Hepatocyte (in vitro differentiated cells): ENCODE results near the gene RPL35. TPM values are rescaled to one million over a fixed set of nuclear protein-coding genes. Genes with fewer than 3 reads are reported as not detected.

Experiments used
- DNase-seq: peaks from one replicate; pipeline ENCODE4 v3.0.0-alpha.2; 2016; ENCODE audit warnings: low spot score
- H2AFZ ChIP-seq: fragments of 200-600 bp; sonication (generic); 2 replicates; pipeline ENCODE4 v1.6.0; 2016; ENCODE audit warnings: antibody characterized with exemption, mild to moderate bottlenecking
- H3K27ac ChIP-seq: fragments of 200-600 bp; sonication (generic); 2 replicates; pipeline ENCODE4 v1.5.1; 2016; ENCODE audit warnings: mild to moderate bottlenecking
- H3K27me3 ChIP-seq: fragments of 200-600 bp; sonication (generic); 2 replicates; pipeline ENCODE4 v1.6.1; 2016
- H3K36me3 ChIP-seq: fragments of 200-600 bp; sonication (generic); replicated peaks from 2 replicates; pipeline ENCODE4 v1.5.1; 2016; ENCODE audit warnings: low read depth; ENCODE audit not compliant: insufficient read depth
- H3K4me1 ChIP-seq: fragments of 200-600 bp; sonication (generic); 2 replicates; pipeline ENCODE4 v1.5.1; 2016; ENCODE audit warnings: mild to moderate bottlenecking, moderate library complexity; ENCODE audit not compliant: insufficient read depth
- H3K4me2 ChIP-seq: fragments of 200-600 bp; sonication (generic); 2 replicates; pipeline ENCODE4 v1.6.0; 2016
- H3K4me3 ChIP-seq: fragments of 200-600 bp; sonication (generic); 2 replicates; pipeline ENCODE4 v1.5.1; 2016; ENCODE audit warnings: mild to moderate bottlenecking
- H3K79me2 ChIP-seq: fragments of 200-600 bp; sonication (generic); 2 replicates; pipeline ENCODE4 v1.6.0; 2017; ENCODE audit warnings: mild to moderate bottlenecking
- H3K9me2 ChIP-seq: fragments of 200-600 bp; sonication (generic); replicated peaks from 2 replicates; pipeline ENCODE4 v1.6.0; 2017; ENCODE audit warnings: mild to moderate bottlenecking; ENCODE audit not compliant: insufficient read depth
- H3K9me3 ChIP-seq: fragments of 200-600 bp; sonication (generic); 2 replicates; pipeline ENCODE4 v1.5.1; 2016; ENCODE audit warnings: low read depth, mild to moderate bottlenecking
- H4K20me1 ChIP-seq: fragments of 200-600 bp; sonication (generic); 2 replicates; pipeline ENCODE4 v1.6.0; 2016; ENCODE audit warnings: mild to moderate bottlenecking; ENCODE audit not compliant: insufficient read depth, poor library complexity, severe bottlenecking
- CTCF ChIP-seq: fragments of 200-600 bp; sonication (generic); IDR thresholded peaks from 2 replicates; pipeline ENCODE4 v1.5.1; 2016; ENCODE audit warnings: antibody characterized with exemption, mild to moderate bottlenecking; ENCODE audit not compliant: poor library complexity
- EZH2 ChIP-seq: fragments of 200-600 bp; sonication (generic); IDR thresholded peaks from 2 replicates; pipeline ENCODE4 v1.6.1; 2016; ENCODE audit warnings: antibody characterized with exemption, mild to moderate bottlenecking, borderline replicate concordance
- EZH2phosphoT487 ChIP-seq: fragments of 200-600 bp; sonication (generic); IDR thresholded peaks from one replicate; pipeline ENCODE4 v1.6.1; 2018; ENCODE audit warnings: antibody characterized with exemption, mild to moderate bottlenecking, low read depth, moderate library complexity; ENCODE audit not compliant: unreplicated experiment, severe bottlenecking
- WGBS: methylation state at CpG from one replicate; pipeline ENCODE4 v1.1.6; 2016; ENCODE audit warnings: low lambda C conversion rate; ENCODE audit errors: missing lambda C conversion rate; 5-methylcytosine and 5-hydroxymethylcytosine counted together
- polyA plus RNA-seq: library from polyadenylated mRNA; unstranded; fragments of >200 nt; fragmentation: Nextera tagmentation; extraction: Ambion mirVana; gene quantifications from 2 replicates; pipeline ENCODE4 v1.2.1, GENCODE V29; 2016
- total RNA-seq: library from RNA; depleted of rRNA; stranded (reverse); fragments of >200 nt; gene quantifications from 2 replicates; pipeline ENCODE4 v1.2.3, GENCODE V29; 2014

The RPL35 gene
- total and polyA plus RNA-seq, 2 experiments from 2014 or later = 927 to 1,257 TPM

- DNase-seq = no peak
- Histone ChIP-seq H3K4me1 (peaks cover 7% of the 10 kb centered on the region), H3K27me3 (no peaks in the 10 kb centered on the region), H3K36me3 (no peaks in the 10 kb centered on the region), H4K20me1 (no peaks in the 10 kb centered on the region), H3K4me2 (no peak overlapping the region), H3K27ac (no peak overlapping the region), H3K9me3 (no peaks in the 10 kb centered on the region), H2AFZ (no peak overlapping the region), H3K4me3 (no peak overlapping the region), H3K9me2 (no peaks in the 10 kb centered on the region), H3K79me2 (no peaks in the 10 kb centered on the region)
- WGBS = 91% methylated on average over 9 of the region's 9 CpGs
- TF ChIP-seq EZH2phosphoT487 (no peak), EZH2 (no peak), CTCF (no peak)
Measured at GRCh38 chr9:124894035-124894740, 32.4 kb upstream of the RPL35 start.

- WGBS = 95% methylated on average over 7 of the region's 7 CpGs
- Histone ChIP-seq H3K9me3 (no peaks in the 10 kb centered on the region), H3K27me3 (no peaks in the 10 kb centered on the region), H3K4me2 (no peak overlapping the region), H2AFZ (no peak overlapping the region), H3K4me1 (no peaks in the 10 kb centered on the region), H3K9me2 (no peaks in the 10 kb centered on the region), H4K20me1 (no peaks in the 10 kb centered on the region), H3K79me2 (no peaks in the 10 kb centered on the region), H3K36me3 (no peaks in the 10 kb centered on the region), H3K4me3 (no peak overlapping the region), H3K27ac (no peak overlapping the region)
- DNase-seq = no peak
- TF ChIP-seq EZH2phosphoT487 (no peak), CTCF (no peak), EZH2 (no peak)
Measured at GRCh38 chr9:124890179-124890578, 28.4 kb upstream of the RPL35 start.

- no peak for TF ChIP-seq CTCF
- no peak for TF ChIP-seq EZH2
- TF ChIP-seq EZH2phosphoT487 = no peak
- Histone ChIP-seq H3K36me3 (no peaks in the 10 kb centered on the region), H3K27ac (no peak overlapping the region), H3K9me3 (no peaks in the 10 kb centered on the region), H4K20me1 (no peaks in the 10 kb centered on the region), H3K4me3 (no peak overlapping the region), H3K9me2 (no peaks in the 10 kb centered on the region), H3K4me2 (no peak overlapping the region), H3K27me3 (no peaks in the 10 kb centered on the region), H3K79me2 (no peaks in the 10 kb centered on the region), H2AFZ (no peak overlapping the region), H3K4me1 (no peaks in the 10 kb centered on the region)
- 96% methylated on average over 13 of the region's 13 CpGs for WGBS
- DNase-seq = no peak
Measured at GRCh38 chr9:124889006-124889405, 27.2 kb upstream of the RPL35 start.

- H3K79me2 ChIP-seq = no peaks in the 10 kb centered on the region
- H3K4me2 ChIP-seq = no peak overlapping the region
- no peak overlapping the region for H3K27ac ChIP-seq
- H3K27me3 ChIP-seq = no peaks in the 10 kb centered on the region
- no peak for DNase-seq
- no peaks in the 10 kb centered on the region for H3K9me3 ChIP-seq
- H4K20me1 ChIP-seq = no peaks in the 10 kb centered on the region
- no peaks in the 10 kb centered on the region for H3K9me2 ChIP-seq
- H2AFZ ChIP-seq = no peak overlapping the region
- no peaks in the 10 kb centered on the region for H3K4me1 ChIP-seq
- H3K36me3 ChIP-seq = no peaks in the 10 kb centered on the region
- TF ChIP-seq EZH2 (no peak), CTCF (no peak), EZH2phosphoT487 (no peak)
- no peak overlapping the region for H3K4me3 ChIP-seq
- WGBS = 88% methylated on average over 5 of the region's 5 CpGs
Measured at GRCh38 chr9:124887832-124888231, 26.1 kb upstream of the RPL35 start.
